Erythroblast (primary cell): ENCODE results near the gene C2CD4C.

ENCODE experiments used
- GATA1 ChIP-seq: IDR thresholded peaks from 2 replicates; pipeline ENCODE4 v1.6.1; 2011; ENCODE audit warnings: low read depth, mild to moderate bottlenecking, control low read depth, low read length, moderate library complexity
- POLR2A ChIP-seq: IDR thresholded peaks from 2 replicates; pipeline ENCODE4 v1.6.1; 2011; ENCODE audit warnings: mild to moderate bottlenecking, low read length

DNA sequence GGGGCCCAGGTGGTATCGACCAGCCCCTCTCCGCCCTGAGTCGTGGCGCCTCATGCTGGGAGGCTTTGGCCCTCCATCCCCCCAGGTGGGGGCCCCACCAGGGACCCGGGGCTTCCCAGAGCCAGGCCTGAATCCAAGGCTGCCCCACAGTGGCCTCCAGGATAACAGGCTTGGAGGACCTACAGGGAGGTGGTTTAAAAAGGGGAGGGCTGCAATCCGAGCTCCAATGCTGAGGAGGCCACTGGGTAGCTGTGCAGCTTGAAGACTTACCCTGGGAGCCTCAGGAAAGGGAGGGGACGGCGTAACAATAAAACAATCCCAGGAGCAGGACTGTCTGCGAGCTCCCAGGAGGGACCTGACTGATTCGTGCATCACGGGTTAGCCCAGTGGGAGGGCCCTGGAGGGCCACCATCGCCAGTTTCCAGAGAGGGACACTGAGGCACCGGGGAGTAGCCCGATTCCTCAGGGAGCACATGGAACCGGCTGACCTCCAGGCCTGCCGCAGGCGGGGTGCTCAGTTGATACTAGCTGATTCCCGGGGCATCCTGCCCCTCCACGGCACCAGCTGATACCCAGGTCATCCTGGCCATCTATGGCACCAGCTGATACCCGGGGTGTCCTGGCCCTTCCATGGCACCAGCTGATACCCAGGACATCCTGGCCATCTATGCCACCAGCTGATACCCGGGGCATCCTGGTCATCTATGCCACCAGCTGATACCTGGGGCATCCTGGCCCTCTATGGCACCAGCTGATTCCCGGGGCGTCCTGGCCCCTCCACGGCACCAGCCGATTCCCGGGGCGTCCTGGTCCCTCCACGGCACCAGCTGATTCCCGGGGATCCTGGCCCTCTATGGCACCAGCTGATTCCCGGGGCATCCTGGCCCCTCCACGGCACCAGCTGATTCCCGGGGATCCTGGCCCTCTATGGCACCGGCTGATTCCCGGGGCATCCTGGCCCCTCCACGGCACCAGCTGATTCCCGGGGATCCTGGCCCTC is 3.7 kb upstream of the C2CD4C start:
- TF ChIP-seq POLR2A = no peak
- no peak for TF ChIP-seq GATA1
